ENCODE measurements around the gene PRAMEF11.
"Not testable (repeated sequence)": the region's sequence is repeated elsewhere in the genome, so short reads cannot be mapped to it uniquely, and the experiment has no call there.

The PRAMEF11 gene
- total RNA-seq: 0 to 0.10 (median 0) reads per million in 18 experiments

- DNase-seq: not testable (repeated sequence)
Measured at GRCh38 chr1:12831310-12831709, at the start of gene PRAMEF11. TSS of gene PRAMEF11 (minus strand) at chr1:12831410. CDS start at chr1:12828789, 2,621 bp downstream.

- DNase-seq: not testable (repeated sequence)
Measured at GRCh38 chr1:12878453-12878852, 47.2 kb upstream of the PRAMEF11 start.

DNA sequence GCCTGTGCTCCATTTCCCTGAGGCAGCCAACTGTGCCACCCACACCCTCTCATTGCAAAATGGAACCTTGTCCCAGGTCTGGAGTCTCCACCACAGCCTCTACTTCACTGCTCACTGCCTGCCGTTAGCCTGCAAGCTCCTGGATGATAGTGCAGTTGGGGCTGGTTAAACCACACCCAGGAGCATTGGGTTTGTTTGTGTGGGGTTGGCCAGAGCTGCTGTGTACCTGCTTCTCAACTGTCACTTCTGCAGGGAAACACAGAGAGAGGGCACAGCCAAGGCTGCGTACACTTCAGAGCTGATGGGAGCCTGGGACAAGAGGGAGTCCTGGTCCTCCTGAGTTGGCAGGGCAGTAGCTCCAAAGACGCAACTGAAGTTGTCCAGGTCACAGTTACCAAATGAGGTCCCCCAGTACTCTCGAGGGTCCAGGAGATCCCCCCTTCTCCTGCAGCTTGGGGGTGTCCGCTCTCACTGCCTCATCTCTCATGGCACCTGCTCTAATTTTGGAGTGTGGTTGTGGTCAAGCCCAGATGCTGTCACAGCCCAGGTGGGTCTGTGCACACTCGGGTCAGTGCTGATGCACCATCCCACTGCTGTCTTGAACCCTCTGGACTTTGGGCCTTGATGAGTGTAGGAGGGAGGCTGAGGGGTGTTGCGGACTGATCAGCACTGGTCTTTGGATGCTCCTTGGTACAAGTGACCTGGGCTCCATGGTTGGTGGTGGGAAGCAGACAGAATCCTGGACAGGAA lies 32.1 kb upstream of the PRAMEF11 start:
- DNase-seq: not testable (repeated sequence)

GRCh38 chr1:12856786-12857185 lies 25.6 kb upstream of the PRAMEF11 start, which contains the start of gene PRAMEF2:
TSS of gene PRAMEF2 (plus strand) at chr1:12857086. CDS start at chr1:12859010, 1,924 bp downstream.
- DNase-seq: not testable (repeated sequence)

GRCh38 chr1:12851779-12852178 lies 20.6 kb upstream of the PRAMEF11 start:
- no peak for DNase-seq

- DNase-seq: not testable (repeated sequence)
Measured at GRCh38 chr1:12848620-12849019, 17.4 kb upstream of the PRAMEF11 start, which contains the start of gene HNRNPCL1. TSS of gene HNRNPCL1 (minus strand) at chr1:12848720. CDS start at chr1:12848289, 431 bp downstream.

DNA sequence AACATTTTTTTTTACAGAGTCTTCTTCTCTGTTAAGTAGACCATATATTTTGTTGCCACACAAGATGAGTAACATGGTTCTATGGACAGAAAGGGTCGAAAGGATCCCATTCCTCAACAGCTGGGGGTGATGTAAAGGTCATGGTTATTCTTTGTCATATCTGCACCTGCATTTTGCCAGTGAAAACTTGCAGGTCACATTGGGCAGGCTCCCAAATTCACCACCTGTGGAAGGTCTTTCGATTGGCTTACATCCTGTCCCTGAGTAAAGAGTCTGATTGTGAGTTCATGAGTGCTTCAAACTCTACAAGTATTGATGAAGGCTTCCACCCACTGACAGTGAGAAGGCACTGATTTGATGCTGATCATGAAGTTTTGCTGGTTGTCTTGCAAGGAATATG lies 2.0 kb upstream of the PRAMEF11 start:
- DNase-seq: not testable (repeated sequence)

DNA sequence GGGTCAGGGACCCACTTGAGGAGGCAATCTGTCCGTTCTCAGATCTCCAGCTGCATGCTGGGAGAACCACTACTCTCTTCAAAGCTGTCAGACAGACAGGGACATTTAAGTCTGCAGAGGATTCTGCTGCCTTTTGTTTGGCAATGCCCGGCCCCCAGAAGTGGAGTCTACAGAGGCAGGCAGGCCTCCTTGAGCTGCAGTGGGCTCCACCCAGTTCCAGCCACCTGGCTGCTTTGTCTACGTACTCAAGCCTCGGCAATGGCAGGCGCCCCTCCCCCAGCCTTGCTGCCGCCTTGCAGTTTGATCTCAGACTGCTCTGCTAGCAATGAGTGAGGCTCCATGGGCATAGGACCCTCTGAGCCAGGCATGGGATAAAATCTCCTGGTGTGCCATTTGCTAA lies 12.1 kb downstream of the PRAMEF11 start:
- DNase-seq: not testable (repeated sequence)

DNA sequence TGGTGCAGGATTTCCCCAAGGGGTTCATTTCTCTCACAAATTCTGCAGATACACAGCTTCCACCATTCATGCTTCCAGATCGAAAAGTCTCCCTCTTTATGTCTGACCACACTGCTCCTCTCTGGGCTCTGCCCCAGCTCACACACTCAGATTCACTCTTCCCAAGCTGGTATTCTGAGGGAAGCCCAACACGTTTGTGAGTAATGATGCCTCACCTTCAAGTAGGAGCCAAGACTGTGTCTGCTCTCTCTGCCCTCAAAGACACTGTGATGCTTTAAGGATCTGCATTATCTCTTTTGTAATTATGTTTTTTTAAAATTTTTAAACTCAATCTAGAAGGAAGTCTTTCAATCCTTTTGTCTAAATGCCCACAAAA lies 19.8 kb downstream of the PRAMEF11 start:
- DNase-seq: no peak

DNA sequence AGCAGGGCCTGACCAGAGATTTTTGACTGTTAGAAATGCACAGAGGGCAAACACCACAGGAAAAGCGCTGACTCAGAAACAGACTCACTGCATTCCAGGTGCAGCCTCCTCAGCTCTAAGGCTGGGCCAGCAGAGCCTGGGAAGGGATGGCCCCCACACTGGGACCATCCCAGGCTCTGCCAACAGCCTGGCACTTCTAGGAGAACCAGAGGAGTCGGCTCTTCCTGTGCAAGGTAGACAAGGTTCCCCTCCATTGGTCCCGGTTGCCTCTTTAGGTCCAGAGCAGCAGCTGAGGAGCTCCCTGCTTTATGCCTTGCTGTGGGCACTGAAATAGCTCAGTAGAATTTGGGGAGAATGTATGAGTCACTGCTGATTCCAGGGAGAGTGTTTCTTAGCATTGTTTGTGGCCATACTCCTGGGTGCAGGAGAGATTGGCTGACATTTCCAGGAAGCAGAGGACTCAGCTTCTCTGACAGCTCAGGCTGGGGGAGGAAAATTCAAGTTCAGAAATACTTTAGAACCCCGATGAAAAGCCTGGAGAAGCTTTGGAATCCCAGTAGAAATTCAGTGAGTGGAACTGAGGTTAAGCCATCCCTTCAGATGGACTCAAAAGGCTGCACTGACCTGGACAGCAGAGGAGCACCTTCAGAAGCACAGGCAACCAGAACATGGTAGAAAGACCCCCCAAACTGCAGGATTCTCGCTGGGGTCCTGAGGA lies 20.4 kb downstream of the PRAMEF11 start:
- no peak for DNase-seq

GRCh38 chr1:12809933-12810332 lies 21.3 kb downstream of the PRAMEF11 start:
- DNase-seq: no peak

- DNase-seq: no peak
Measured at GRCh38 chr1:12799730-12800129, 31.5 kb downstream of the PRAMEF11 start.

- DNase-seq: no peak
Measured at GRCh38 chr1:12798911-12799310, 32.3 kb downstream of the PRAMEF11 start.

DNA sequence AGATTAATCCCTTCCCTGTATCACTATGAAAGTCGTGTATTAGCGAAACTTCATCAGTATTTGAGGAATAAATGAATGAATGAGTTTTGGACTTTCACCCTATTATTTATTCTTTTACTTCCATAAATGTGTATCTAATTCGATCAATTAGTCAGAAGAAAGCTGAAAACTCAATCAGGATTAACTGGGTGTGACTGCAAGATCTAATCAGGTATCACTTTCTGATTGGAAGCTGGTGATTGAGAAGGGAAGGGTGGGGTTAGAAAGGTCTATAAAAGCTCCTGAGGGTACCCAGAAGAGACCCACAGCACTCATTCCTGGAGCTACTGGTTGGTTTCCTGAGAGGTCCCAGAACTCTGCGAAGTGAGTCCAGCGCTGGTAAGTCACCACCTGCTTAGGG lies 40.1 kb downstream of the PRAMEF11 start, which contains the start of gene PRAMEF1:
Gene PRAMEF1 (plus strand): TSS at position 301 of the 400 bp plus-strand sequence. CDS start 1,831 bp downstream, outside the sequence.
- not testable (repeated sequence) for DNase-seq

GRCh38 chr1:12784729-12785128 lies 46.5 kb downstream of the PRAMEF11 start:
- DNase-seq: not testable (repeated sequence)

DNA sequence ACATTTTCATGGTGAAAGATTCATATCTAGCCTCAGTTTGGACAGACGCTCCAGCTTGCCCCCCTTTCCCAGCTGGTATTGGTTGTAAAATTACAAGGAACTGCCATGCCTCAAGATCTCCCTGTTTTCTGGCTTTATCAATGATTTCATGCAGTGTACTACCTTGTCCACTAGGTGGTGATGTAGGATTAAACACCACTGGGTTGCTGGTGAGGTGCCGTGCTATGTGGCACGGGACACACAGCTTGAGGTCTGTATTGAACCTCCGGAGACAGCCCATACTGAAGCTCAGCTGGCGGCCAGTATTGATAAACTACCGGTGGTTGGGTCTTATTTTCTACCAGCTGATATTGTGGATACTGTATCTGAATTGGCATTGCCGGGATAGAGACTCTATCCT lies 47.4 kb downstream of the PRAMEF11 start:
- DNase-seq: peak in 1 of 2 donors; percentile 5

GRCh38 chr1:12781488-12781887 lies 49.7 kb downstream of the PRAMEF11 start:
- not testable (repeated sequence) for DNase-seq

GRCh38 chr1:12778907-12779306 lies 52.3 kb downstream of the PRAMEF11 start:
- no peak for DNase-seq

DNA sequence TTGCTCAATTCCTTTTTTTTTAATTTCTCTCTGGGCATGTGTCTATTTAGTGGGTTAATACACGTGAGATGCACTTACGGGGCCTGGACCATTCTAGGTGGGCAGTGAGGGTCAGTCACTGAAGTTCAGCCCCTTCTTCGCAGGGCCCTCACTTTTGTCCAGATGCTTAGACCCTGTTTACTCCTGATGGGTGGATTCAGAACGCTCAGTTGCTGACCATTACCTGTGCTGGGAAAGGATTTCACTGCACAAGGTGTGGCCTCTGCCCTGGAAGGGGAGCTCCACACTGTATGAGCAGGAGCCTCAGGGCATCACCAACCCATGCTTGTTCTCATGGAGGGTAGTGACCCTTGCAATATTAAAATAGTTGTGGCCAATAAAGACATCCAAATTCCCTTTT lies 53.1 kb downstream of the PRAMEF11 start:
- no peak for DNase-seq

- DNase-seq: no peak
Measured at GRCh38 chr1:12776801-12777557, 54.2 kb downstream of the PRAMEF11 start.

- DNase-seq: no peak
Measured at GRCh38 chr1:12775443-12775842, 55.8 kb downstream of the PRAMEF11 start.

DNA sequence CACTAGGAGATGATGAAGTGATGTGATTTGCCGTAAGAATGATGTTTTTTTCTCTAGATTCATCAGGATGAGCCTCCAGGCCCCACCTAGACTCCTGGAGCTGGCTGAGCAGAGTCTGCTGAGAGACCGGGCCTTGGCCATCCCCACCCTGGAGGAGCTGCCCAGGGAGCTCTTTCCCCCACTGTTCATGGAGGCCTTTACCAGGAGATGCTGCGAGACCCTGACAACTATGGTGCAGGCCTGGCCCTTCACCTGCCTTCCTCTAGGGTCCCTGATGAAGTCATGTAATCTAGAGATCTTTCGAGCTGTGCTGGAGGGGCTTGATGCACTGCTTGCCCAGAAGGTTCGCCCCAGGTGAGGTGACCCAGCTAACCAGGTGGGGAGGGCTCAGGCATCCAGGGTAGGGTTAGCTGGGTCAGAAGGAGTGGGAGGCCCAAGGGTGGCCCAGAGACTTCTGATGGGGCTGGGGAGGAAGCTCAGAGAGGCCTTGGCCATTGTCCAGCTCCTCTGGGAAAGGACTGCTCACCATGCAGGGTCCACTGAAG lies 56.3 kb downstream of the PRAMEF11 start:
- DNase-seq: no peak
